NCI-H446 treated with DMSO at 0.1 percent for 48 hours (cell line): Measurements from ENCODE around the gene SART3.
"Not testable (repeated sequence)": the region's sequence is repeated elsewhere in the genome, so short reads cannot be mapped to it uniquely, and the experiment has no call there.

ENCODE experiments used
- DNase-seq: peaks from one replicate; lab custom pipeline; 2025; lab: John Stamatoyannopoulos, UW

The SART3 gene

GRCh38 chr12:108597559-108598471 lies 36.8 kb upstream of the SART3 start, which contains the start of gene TMEM119:
Gene TMEM119, minus strand, starts transcription at chr12:108598084. Its CDS starts 5,701 bp downstream, at chr12:108592383.
- DNase-seq: no peak

DNA sequence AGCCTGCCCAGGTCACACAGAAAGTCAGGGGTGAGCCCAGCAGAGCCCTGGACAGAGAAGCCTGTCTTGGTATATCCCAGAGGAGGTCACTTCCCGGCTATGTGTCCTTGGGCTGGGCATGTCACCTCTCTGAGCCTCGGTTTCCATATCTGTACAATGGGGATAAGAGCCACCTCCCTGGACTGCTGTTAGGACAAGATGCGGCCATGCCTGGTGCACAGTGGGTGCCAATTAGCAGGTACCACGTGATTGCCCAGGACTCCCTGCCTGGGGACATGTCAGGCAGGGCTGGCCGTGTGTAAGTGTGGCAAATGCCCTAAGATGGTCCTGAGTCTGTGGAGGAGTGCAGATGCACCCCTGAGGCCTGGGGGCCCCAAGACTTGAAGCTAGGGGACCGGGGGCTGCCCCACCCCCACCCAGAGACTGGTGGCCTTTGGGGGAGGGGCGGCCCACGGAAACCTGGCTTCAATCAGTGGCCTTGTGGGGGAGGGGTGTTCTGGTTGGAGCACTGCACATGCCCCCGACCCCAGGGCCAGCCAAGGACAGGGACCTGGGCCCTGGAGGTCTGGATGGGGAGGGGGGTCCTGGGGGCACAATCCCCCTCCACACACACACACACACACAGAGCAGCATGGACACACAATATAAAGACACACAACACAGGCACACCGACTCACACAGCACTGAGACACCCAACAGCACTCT lies 36.0 kb upstream of the SART3 start:
- DNase-seq: no peak

DNA sequence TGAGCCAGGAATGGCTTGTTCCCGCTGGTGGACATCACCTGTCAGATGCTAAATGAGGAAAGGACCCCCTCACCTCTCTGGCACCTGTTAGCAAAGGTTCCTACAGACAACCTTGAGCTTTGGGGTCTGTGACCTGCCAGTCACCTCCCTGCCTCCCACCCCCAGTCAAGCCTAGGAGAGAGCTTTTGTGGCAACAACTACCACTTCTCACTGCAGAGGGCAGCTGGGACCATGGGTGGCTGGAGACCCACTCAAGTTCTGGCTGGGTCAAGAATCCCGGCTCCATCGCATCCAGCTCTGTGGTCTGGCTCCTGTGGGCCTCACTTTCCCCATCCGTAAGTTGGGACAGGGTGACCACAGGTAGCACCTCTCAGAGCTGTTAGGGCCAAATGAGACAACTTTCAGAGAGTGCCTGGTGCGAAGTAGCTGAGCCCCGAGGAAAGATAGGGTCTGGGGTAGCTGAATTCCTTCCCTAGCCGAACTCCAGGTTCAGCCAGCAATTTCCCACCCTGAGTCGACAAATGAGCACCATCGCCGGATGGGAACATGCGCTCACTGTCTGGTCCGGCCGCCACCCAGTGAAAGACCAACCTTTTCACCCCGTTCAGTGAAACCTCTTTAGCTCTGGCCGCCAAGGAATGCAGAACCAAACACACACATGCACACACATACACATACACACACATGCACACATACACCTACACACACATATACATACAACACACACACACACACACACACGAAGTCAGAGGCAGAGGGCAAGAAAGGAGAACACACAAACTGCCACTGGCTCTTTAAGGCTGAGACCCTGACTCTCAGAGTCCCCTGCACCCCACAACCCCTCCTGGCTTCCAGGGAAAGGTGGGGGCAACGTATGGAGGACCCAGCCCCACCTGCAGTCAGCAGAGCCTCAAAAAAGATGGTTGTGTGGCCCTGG lies 35.0 kb upstream of the SART3 start:
- no peak for DNase-seq

DNA sequence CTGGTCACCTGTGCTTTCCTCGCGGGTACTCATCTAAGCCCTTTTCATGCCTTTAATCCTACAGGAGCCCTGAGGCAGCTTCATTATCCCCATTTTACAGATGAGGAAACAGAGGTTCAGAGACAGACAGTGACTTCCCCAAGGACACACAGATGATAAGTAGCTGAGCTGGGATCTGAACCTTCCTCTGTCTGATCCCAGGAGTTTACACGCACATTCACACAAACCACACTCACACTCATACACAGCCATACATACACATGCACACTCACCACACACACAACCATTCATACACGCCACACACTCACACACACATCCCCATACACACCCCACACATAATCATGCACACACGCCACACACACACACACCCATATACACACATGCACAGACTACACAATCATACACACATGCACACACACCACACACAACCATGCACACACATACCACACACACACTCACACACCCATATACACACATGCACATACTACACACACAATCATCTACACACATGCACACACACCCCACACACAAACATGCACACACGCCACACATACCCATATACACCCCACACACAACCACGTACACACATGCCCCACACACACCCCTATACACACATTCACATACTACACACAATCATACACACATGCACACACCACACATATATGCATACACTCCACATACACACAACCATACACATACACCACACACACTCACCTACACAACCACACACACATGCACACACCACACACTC lies 34.2 kb upstream of the SART3 start:
- DNase-seq: no peak

DNA sequence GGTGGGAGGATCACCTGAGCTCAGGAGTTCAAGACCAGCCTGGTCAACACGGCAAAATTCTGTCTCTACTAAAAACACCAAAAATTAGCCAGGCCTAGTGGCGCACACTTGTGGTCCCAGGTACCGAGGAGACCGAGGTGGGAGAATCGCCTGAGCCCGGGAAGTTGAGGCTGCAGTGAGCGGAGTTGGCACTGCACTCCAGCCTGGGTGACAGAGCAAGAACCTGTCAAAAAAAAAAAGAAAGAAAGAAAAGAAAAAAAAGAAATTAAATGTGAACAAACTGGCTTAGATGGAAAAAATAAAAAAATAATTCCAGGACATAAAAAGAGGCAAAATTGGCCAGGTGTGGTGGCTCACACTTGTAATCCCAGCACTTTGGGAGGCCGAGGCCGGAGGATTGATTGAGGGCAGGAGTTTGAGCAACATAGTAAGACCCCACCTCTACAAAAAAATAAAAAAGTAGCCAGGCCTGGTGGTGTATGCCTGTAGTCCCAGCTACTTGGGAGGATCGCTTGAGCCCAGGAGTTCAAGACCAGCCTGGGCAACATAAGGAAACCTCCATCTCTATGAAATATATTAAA lies 33.4 kb upstream of the SART3 start:
- DNase-seq: no peak

DNA sequence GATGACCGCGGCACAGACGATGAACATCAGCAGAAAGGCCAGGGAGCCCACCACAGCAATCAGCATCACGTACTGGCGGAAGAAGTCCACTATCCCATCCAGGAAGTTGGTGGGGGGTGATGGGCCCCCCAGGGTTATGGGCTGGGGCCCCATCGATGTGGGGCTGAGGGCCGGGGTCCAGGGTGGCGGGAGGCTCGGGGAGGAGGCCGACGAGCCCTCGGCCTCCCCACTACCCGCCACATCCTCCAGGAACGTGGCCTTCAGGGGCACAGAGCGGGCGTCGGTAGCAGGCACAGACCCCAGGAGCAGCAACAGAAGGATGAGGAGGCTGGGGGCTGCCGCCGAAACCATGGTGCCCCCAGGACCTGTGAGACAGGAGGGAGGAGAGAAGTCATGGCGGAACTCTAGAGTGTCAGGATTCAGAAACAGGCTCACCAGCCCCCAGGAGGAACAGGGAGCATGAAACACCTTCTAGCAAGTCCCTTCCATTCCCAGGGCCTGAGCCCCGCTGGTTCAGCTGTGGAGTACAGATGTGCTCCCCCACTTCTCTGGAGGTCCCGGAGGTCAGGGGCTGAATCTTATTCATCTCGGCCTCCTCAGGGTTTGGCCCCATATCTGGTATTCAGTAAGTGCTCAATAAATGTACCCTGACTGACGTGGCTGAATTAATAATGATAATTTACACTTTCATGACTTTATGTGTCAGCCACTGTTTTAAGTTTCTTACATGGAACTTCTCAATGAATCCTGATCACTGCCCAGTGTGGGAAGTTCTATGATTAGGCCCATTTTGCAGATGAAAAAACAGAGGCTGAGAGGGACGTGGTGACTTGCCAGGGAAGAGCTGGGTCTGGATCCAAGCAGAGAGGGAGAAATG lies 31.3 kb upstream of the SART3 start:
- no peak for DNase-seq

GRCh38 chr12:108591267-108591980 lies 30.5 kb upstream of the SART3 start:
- no peak for DNase-seq

DNA sequence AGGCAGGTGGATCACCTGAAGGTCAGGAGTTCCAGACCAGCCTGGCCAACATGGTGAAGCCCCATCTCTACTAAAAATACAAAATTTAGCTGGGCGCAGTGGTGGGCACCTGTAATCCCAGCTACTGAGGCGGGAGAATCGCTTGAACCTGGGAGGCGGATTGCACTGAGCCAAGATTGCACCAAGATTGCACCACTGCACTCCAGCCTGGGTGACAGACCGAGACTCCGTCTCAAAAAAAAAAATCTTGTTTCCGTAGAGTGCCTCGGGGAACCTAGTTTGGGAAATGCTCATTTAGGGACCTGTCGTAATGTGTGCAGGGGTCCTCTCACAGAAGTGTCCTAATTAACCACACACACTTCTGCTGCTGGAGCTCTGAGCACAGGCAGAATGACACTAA lies 29.5 kb upstream of the SART3 start:
- not testable (repeated sequence) for DNase-seq

DNA sequence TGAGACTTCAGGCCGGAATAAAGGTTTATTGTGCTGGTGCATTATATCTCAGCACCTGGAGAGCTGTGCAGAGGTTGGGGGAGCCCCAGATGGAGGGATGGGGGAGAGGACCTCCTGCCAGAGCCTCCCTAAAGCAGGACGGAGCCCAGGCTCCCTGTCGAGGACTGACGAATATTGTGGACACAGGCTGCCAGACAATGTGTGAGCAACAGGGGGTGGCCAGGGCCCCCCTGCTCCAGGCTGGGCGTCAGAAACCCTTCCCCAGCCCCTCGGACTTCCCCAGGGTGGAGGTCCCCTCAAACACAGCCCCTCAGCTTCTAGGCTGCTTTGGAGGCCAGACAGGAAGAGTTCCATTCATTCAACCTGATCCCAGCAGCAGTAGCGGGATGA lies 28.9 kb upstream of the SART3 start:
- DNase-seq: no peak

DNA sequence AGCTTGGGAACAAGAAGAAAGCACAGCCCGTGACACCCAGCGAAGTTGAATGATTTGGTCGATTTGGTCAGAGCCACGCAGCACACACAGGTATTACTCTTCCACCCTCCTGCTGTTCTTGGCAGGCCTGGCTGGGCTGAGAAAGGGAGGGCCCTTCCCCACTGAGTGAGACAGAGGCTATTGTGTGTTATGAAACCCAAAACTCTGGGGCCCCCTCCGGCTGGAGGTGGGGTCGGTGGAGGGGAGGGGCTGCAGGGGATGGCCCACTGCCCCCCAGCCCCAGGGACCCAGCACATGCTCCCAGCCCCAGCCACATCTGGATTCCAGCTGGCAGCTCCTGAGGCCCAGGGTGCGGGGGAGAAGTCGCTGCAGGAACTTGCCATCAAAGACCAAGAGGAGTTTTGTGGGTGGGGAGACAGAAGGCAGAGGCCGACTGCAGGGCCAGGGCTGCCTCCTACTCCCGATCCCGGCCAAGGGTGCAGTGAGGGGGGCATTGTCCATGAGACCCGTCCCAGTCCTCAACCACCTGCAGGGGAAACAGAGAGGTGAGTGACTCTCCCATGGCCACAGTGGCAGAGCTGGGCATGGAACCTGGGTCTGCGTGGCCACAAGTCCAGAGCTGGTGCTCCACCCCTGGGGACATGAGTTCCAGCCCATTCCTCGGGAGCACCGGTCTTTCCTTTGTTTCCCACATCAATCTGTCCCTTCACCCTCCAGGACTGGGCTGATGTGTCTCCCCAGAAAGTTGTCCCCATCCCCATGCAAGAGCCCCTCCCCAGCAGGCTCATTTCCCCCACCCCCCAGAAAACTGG lies 28.3 kb upstream of the SART3 start:
- no peak for DNase-seq

DNA sequence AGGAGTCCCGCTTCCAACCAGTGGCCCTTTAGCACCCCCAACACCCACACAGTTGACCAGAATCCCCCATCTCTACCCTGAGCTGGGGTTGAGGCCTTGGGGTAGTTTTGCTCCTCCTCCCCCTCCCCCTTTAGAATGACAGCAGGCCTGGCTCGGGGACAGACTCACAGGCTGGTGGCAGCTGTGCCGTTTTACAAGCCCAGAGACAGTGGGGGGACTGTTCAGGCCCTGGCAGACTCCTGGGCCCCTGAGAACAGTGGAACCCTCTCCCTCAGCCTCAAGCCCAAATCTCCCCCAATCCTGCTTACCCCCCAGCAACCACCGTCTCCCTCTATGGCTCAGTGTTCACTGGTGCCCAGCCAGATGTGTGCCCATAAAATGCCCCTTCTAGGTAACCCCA lies 26.9 kb upstream of the SART3 start:
- DNase-seq: no peak

DNA sequence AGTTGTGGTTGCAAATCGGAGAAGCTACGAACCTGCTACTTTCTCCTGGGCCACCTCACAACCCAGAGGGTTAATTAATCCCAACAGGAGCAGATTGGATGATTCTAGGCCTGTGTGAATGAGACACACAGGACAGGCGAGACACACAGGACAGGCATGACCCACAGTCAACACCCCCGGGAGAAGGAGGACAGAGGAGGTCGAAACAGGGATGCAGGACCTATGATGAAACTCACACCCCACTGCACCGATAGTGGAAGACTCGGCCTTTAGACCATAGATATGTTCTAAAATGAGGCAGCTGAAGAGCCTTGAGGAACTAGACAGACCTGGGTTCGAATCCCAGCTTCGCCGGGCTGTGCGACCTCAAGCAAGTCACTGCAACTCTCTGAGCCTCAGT lies 25.3 kb upstream of the SART3 start:
- DNase-seq: no peak

DNA sequence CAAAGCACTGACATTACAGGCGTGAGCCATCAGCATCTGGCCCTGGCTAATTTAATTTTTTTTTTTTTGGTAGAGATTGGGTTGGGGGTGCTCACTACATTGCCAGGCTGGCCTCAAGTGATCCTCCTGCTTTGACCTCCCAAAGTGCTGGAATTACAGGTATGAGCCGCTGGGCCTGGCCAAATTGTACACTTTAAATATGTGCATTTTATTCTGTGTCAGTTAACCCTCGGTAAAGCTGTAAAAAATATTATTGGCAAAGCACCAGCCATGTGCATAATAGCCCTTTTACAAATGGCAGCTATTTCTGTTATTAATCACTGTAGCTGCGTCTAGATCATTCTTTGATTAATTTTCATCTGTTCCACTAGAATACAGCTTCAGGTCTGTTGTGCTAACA lies 24.9 kb upstream of the SART3 start:
- no peak for DNase-seq

DNA sequence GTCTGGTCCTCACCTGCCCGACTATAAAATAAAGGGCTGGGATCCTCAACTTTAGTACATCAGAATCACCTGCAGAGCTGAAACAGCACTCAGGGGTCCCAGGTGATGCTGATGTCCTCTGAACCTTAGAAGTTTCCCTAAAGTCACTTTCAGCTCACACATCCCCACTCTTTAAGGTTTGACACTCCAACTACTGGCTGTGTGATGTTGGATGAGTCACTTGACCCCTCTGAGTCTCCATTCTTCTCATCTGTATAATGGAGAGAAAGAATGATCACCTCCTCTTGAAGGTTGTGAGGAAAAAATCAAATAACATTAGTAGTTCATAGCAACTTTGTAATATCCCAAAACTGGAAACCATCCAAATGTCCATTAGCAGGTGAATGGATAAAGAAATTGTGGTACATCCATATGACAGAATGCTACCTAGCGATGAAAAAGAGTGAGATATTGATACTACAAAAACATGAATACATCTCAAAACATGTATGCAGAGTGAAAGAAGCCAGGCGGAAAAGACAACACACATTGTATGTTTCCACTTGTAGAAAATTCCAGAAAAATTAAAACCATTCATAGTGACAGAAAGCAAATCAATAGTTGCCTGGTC lies 23.6 kb upstream of the SART3 start:
- DNase-seq: no peak

GRCh38 chr12:108583991-108584390 lies 23.0 kb upstream of the SART3 start:
- DNase-seq: no peak

DNA sequence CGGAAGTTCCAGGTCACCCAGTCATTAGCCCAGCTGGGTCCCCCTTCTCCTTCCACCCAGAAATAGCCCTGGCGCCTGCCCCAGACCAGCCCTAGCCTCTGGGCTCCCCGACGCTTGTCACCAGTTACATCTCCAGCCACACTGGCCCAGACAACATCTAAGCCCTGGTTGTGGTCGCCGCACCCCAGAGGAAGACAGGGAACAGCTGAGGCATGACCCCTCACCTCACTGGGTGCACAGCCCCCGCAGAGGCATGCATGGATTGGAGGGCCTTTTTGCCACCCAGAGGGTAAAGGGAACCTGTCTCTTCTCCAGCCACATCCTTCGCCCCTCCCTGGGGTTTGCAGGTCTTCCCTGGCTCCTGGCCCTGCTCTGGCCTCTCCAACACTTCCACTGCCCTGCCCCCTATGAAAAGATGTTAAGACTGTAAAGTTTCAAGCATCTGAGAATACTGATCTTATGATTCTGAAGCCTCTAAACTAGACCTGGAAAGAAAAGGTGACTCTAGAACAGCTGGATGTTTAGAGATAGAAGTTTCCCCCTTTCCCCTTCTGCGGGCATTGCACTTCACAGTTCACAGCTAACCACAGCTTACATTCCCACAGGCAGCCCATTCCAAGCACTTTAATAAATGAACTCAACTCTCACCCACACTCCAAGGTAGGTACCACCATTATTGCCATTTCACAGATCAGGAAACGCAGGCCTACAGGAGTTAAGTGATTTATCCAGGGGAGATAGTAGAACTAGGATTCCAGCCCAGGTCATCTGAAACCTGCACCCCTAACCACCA lies 22.2 kb upstream of the SART3 start:
- DNase-seq: no peak

GRCh38 chr12:108582509-108582908 lies 21.5 kb upstream of the SART3 start:
- no peak for DNase-seq
